Right atrium auricular region (tissue), 2 donors: ENCODE measurements around the gene LY6G6C. TPM values are rescaled to one million over a fixed set of nuclear protein-coding genes. Genes with fewer than 3 reads are reported as not detected.
A peak's percentile ranks its signal among the peaks of the same experiment; 100 is the strongest.

Experiments
- DNase-seq: peaks from one replicate; pipeline ENCODE4 v3.0.0-alpha.2; 2019; ENCODE audit warnings: low spot score
- H3K27ac ChIP-seq, 2 donors: fragments of 200-600 bp; sonication (generic); 1 replicate in 1 of 2; 2 replicates in 1 of 2; pipeline ENCODE4 v1.5.1; 2016 to 2019
- H3K27me3 ChIP-seq, 2 donors: fragments of 200-600 bp; sonication (generic); one replicate each; pipeline versions ENCODE4 v1.5.1 to v1.6.0; 2017 to 2019
- H3K36me3 ChIP-seq: fragments of 200-600 bp; sonication (generic); one replicate; pipeline ENCODE4 v1.5.1; 2016
- H3K4me1 ChIP-seq, 2 donors: fragments of 200-600 bp; sonication (generic); one replicate each; pipeline versions ENCODE4 v1.5.1 to v1.6.0; 2017 to 2019
- H3K4me3 ChIP-seq, 2 donors: fragments of 200-600 bp; sonication (generic); 1 replicate in 1 of 2; 2 replicates in 1 of 2; pipeline ENCODE4 v1.5.1; 2017 to 2019; ENCODE audit warnings: mild to moderate bottlenecking in 1 of 2, moderate library complexity in 1 of 2
- H3K9me3 ChIP-seq, 2 donors: fragments of 200-600 bp; sonication (generic); one replicate each; pipeline ENCODE4 v1.5.1; 2019
- total RNA-seq, 2 donors: library from RNA; depleted of rRNA; stranded (reverse); fragments of >200 nt; gene quantifications; one replicate each; pipeline ENCODE4 v1.1.0, GENCODE V29; 2016
- TF ChIP-seq, protein P1 (sequence below), 2 donors: fragments of 200-600 bp; sonication (generic); IDR thresholded peaks; one replicate each; pipeline ENCODE4 v1.5.1; 2019; ENCODE audit warnings: antibody characterized with exemption in 2 of 2

The LY6G6C gene
- total RNA-seq, 2 donors from 2014 or later, result 1.3 TPM; not detected in 1

DNA sequence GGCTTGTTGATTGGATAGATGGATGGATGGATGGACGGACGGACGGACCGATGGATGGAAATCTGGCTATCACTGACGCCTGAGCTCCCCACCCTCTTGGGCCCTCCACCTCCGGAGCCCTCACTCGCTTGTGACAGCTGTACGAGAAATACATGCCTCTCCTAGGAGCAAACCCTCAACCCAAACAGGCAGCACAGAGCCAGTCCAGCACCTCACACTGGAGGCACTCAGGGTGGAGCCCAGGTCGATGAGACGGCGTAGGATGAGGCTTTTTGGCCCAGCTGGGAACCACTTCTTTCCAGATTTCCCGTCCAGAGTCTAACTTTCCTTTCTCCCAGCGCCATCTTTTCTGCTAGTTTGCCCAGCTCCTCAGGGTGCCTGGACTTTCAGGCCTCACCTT, 38.0 kb downstream of the LY6G6C start:
- TF ChIP-seq, protein P1, sequence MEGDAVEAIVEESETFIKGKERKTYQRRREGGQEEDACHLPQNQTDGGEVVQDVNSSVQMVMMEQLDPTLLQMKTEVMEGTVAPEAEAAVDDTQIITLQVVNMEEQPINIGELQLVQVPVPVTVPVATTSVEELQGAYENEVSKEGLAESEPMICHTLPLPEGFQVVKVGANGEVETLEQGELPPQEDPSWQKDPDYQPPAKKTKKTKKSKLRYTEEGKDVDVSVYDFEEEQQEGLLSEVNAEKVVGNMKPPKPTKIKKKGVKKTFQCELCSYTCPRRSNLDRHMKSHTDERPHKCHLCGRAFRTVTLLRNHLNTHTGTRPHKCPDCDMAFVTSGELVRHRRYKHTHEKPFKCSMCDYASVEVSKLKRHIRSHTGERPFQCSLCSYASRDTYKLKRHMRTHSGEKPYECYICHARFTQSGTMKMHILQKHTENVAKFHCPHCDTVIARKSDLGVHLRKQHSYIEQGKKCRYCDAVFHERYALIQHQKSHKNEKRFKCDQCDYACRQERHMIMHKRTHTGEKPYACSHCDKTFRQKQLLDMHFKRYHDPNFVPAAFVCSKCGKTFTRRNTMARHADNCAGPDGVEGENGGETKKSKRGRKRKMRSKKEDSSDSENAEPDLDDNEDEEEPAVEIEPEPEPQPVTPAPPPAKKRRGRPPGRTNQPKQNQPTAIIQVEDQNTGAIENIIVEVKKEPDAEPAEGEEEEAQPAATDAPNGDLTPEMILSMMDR (IDR thresholded peaks at IDR 0.05), result no peak
- no peaks in the 10 kb centered on the region for H3K9me3 ChIP-seq
- peaks cover 24% of the 10 kb centered on the region for H3K36me3 ChIP-seq
- peaks cover 0 to 16% of the 10 kb centered on the region in 2 donors for H3K4me1 ChIP-seq
- H3K27ac ChIP-seq, result no peak overlapping the region
- DNase-seq, result no peak
- no peaks in the 10 kb centered on the region for H3K27me3 ChIP-seq
- no peak overlapping the region for H3K4me3 ChIP-seq

DNA sequence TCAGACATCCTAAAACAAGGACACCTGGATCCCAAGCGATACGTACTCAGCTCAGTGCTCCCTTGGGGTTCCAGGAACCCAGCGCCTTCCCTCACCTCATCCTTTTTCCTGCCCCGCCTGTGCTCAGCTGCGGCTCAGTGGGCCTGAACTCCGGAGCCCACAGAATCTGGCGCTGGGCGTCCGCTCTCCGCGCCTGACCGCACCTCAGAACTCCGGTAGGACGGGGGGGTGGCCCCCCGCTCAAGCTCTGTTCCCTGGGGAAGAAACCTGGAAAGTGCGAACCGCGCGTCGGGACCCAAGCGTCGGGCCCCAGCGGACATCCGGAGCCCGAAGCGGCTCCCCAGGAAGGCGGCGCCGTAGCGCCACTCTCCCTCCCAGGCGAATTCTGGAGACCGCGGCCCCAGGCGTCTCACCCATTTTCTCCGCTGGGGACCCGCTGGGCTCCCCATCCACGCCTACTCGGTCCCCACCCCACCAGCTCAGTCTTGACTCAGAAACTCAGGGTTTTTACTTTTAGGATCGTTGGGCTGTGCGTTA, 40.3 kb downstream of the LY6G6C start:
- DNase-seq, result no peak
- peak overlapping the region; percentile 60 to 72 for H3K27ac ChIP-seq
- peak overlapping the region; percentile 43 to 53 for H3K4me3 ChIP-seq
- H3K36me3 ChIP-seq, result peaks cover 3% of the 10 kb centered on the region
- H3K9me3 ChIP-seq, result no peaks in the 10 kb centered on the region
- TF ChIP-seq, protein P1 (IDR thresholded peaks at IDR 0.05), result peak in 1 of 2 donors; percentile 28
- no peaks in the 10 kb centered on the region for H3K27me3 ChIP-seq
- H3K4me1 ChIP-seq, result peaks cover 0 to 16% of the 10 kb centered on the region in 2 donors

GRCh38 chr6:31680226-31681134, 41.1 kb downstream of the LY6G6C start, which contains the start of gene LY6G5C:
LY6G5C (minus strand) TSS chr6:31681067; CDS start chr6:31680373, 694 bp downstream.
- Histone ChIP-seq H3K9me3 (no peaks in the 10 kb centered on the region), H3K27me3 (no peaks in the 10 kb centered on the region), H3K4me3 (peak within 1 kb of the TSS; percentile 43 to 53), H3K4me1 (peaks cover 0 to 16% of the 10 kb centered on the region in 2 donors), H3K36me3 (no peaks in the 10 kb centered on the region), H3K27ac (peak within 1 kb of the TSS; percentile 60 to 72)
- TF ChIP-seq, protein P1 (IDR thresholded peaks at IDR 0.05), result peak; percentile 43 to 79
- peak; percentile 93 for DNase-seq

- Histone ChIP-seq H3K4me3 (no peak overlapping the region), H3K27me3 (no peaks in the 10 kb centered on the region), H3K36me3 (peaks cover 5% of the 10 kb centered on the region), H3K4me1 (peaks cover 0 to 16% of the 10 kb centered on the region in 2 donors), H3K9me3 (no peaks in the 10 kb centered on the region), H3K27ac (no peak overlapping the region)
- no peak for DNase-seq
- TF ChIP-seq, protein P1 (IDR thresholded peaks at IDR 0.05), result no peak
Observed at GRCh38 chr6:31677955-31678354, 43.6 kb downstream of the LY6G6C start.

DNA sequence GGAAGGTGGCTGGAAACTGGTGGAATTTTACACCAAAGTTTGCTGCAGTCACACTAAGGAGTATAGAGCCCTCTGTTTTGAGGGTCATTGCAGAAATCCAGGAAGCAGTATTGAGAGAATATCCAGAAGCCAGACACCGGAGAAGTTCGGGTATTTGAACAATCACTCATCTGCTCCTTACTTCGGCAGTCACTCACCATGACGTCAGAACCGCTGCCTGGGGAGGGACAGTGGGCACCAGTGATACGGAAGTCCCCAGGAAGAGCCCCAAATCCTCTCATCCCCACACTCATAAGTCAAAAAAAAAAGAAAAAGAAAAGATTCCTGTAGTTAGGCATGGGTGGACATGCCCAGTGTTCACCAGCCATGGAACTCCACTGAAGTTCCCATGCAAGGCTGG, 44.6 kb downstream of the LY6G6C start:
- Histone ChIP-seq H3K27me3 (no peaks in the 10 kb centered on the region), H3K36me3 (peaks cover 16% of the 10 kb centered on the region), H3K4me1 (peaks cover 0 to 16% of the 10 kb centered on the region in 2 donors), H3K27ac (no peak overlapping the region), H3K4me3 (no peak overlapping the region), H3K9me3 (no peaks in the 10 kb centered on the region)
- TF ChIP-seq, protein P1 (IDR thresholded peaks at IDR 0.05), result no peak
- no peak for DNase-seq
